MM.1S (cell line): ENCODE measurements around the gene TDRD6.

Source experiments
- DNase-seq: peaks from one replicate; pipeline ENCODE4 v3.0.0-alpha.2; 2015
- H2AFZ ChIP-seq: fragments of 300-600 bp; sonication (generic); 2 replicates; pipeline ENCODE4 v1.6.0; 2016; ENCODE audit warnings: antibody characterized with exemption, low read length
- H3F3A ChIP-seq: fragments of 300-600 bp; sonication (generic); 2 replicates; pipeline ENCODE4 v1.6.1; 2016; ENCODE audit warnings: mild to moderate bottlenecking, antibody characterized with exemption, low read length, moderate library complexity, mixed read lengths; ENCODE audit not compliant: insufficient read depth
- H3K27ac ChIP-seq: fragments of 300-600 bp; sonication (generic); 2 replicates; pipeline ENCODE4 v1.5.1; 2016; ENCODE audit warnings: mild to moderate bottlenecking, low read length
- H3K27me3 ChIP-seq: fragments of 300-600 bp; sonication (generic); replicated peaks from 2 replicates; pipeline ENCODE4 v1.6.0; 2016; ENCODE audit warnings: low read length; ENCODE audit not compliant: insufficient read depth
- H3K36me3 ChIP-seq: fragments of 300-600 bp; sonication (generic); replicated peaks from 2 replicates; pipeline ENCODE4 v1.6.1; 2016; ENCODE audit warnings: mild to moderate bottlenecking, low read length, mixed read lengths; ENCODE audit not compliant: insufficient read depth
- H3K4me1 ChIP-seq: fragments of 300-600 bp; sonication (generic); 2 replicates; pipeline ENCODE4 v1.6.1; 2016; ENCODE audit warnings: low read length, mixed read lengths
- H3K4me2 ChIP-seq: fragments of 300-600 bp; sonication (generic); 2 replicates; pipeline ENCODE4 v1.6.0; 2016; ENCODE audit warnings: low read depth, low read length
- H3K4me3 ChIP-seq: fragments of 300-600 bp; sonication (generic); 2 replicates; pipeline ENCODE4 v1.5.1; 2016; ENCODE audit warnings: low read length, mixed read lengths
- H3K79me2 ChIP-seq: fragments of 300-600 bp; sonication (generic); 2 replicates; pipeline ENCODE4 v1.6.1; 2016; ENCODE audit warnings: mixed run types, low read length, mixed read lengths
- H3K9ac ChIP-seq: fragments of 300-600 bp; sonication (generic); 2 replicates; pipeline ENCODE4 v1.6.1; 2016; ENCODE audit warnings: low read length, mixed read lengths
- H3K9me2 ChIP-seq: fragments of 300-600 bp; sonication (generic); replicated peaks from 2 replicates; pipeline ENCODE4 v1.6.1; 2016; ENCODE audit warnings: mild to moderate bottlenecking, low read length, mixed read lengths; ENCODE audit not compliant: insufficient read depth
- H3K9me3 ChIP-seq: fragments of 300-600 bp; sonication (generic); replicated peaks from 2 replicates; pipeline ENCODE4 v1.6.1; 2016; ENCODE audit warnings: mild to moderate bottlenecking, low read length, mixed read lengths; ENCODE audit not compliant: insufficient read depth
- H4K20me1 ChIP-seq: fragments of 300-600 bp; sonication (generic); 2 replicates; pipeline ENCODE4 v1.6.1; 2016; ENCODE audit warnings: mild to moderate bottlenecking, low read length, moderate library complexity, mixed read lengths; ENCODE audit not compliant: insufficient read depth
- EZH2 ChIP-seq: fragments of 300-600 bp; sonication (generic); optimal IDR thresholded peaks from 2 replicates; pipeline ENCODE3; 2017; ENCODE audit warnings: low read depth, mild to moderate bottlenecking, antibody characterized with exemption, low read length, mixed read lengths
- EZH2phosphoT487 ChIP-seq: fragments of 300-600 bp; sonication (generic); IDR thresholded peaks from 2 replicates; pipeline ENCODE4 v1.6.1; 2018; ENCODE audit warnings: antibody characterized with exemption, low read length
- TF ChIP-seq, protein P1 (sequence below): fragments of 300-600 bp; sonication (generic); IDR thresholded peaks from 2 replicates; pipeline ENCODE4 v1.5.1; 2016; ENCODE audit warnings: antibody characterized with exemption, low read length, mixed read lengths

Gene TDRD6

DNA sequence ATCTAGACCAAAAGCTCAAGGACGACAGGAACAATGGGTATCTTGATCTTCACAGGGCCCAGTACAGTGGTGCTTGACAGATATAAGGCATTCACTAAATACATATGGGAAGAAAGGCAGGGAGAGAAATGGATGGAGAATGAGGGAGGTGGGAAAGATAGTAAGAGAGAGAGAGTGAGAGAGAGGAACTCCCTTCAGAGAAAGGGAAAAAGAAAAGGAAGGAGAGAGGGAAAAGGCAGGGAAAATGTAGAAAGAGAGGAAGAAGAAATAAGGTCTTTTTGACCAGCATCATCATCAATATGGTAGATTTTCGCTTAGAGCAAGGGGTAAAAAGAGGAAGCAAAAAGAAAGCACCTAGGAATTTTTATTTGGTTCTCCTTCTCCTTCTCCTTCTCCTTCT lies 58.3 kb downstream of the TDRD6 start:
- no peak overlapping the region for H2AFZ ChIP-seq
- H4K20me1 ChIP-seq, result no peaks in the 10 kb centered on the region
- TF ChIP-seq, protein P1, sequence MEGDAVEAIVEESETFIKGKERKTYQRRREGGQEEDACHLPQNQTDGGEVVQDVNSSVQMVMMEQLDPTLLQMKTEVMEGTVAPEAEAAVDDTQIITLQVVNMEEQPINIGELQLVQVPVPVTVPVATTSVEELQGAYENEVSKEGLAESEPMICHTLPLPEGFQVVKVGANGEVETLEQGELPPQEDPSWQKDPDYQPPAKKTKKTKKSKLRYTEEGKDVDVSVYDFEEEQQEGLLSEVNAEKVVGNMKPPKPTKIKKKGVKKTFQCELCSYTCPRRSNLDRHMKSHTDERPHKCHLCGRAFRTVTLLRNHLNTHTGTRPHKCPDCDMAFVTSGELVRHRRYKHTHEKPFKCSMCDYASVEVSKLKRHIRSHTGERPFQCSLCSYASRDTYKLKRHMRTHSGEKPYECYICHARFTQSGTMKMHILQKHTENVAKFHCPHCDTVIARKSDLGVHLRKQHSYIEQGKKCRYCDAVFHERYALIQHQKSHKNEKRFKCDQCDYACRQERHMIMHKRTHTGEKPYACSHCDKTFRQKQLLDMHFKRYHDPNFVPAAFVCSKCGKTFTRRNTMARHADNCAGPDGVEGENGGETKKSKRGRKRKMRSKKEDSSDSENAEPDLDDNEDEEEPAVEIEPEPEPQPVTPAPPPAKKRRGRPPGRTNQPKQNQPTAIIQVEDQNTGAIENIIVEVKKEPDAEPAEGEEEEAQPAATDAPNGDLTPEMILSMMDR, result no peak
- TF ChIP-seq EZH2 (no peak), EZH2phosphoT487 (no peak)
- H3K4me2 ChIP-seq, result no peak overlapping the region
- no peak for DNase-seq
- no peaks in the 10 kb centered on the region for H3K36me3 ChIP-seq
- no peaks in the 10 kb centered on the region for H3F3A ChIP-seq
- H3K27ac ChIP-seq, result no peak overlapping the region
- H3K79me2 ChIP-seq, result no peaks in the 10 kb centered on the region
- H3K9me2 ChIP-seq, result no peaks in the 10 kb centered on the region
- H3K9me3 ChIP-seq, result no peaks in the 10 kb centered on the region
- no peaks in the 10 kb centered on the region for H3K27me3 ChIP-seq
- H3K4me3 ChIP-seq, result no peak overlapping the region
- no peak overlapping the region for H3K9ac ChIP-seq
- H3K4me1 ChIP-seq, result no peaks in the 10 kb centered on the region

DNA sequence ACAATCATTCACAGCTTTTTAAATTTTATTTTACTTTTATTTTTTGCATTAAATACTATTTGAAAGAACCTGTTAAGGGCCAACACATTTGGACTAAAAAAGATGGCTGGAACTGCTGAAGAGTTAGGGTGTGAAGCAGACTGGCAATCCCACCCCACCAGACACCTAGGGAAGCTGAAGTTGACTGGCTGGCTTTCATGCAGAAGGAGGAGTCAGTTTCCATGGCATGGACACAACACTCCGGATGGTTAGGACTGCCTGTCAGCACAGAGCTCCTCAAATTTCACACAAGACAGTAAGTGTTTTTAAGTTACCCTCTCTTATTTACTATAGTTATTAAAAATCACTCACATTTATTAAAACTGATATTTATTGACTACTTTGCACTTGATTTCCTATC lies 59.0 kb downstream of the TDRD6 start, which contains the start of gene ANKRD66:
Gene ANKRD66, plus strand, starts transcription at position 238 of the 400 bp plus-strand sequence. CDS start 5,016 bp downstream, outside the sequence.
- H3K9ac ChIP-seq, result no peak within 1 kb of the TSS
- no peaks in the 10 kb centered on the region for H3K9me3 ChIP-seq
- H3K36me3 ChIP-seq, result no peaks in the 10 kb centered on the region
- no peaks in the 10 kb centered on the region for H3K9me2 ChIP-seq
- TF ChIP-seq EZH2phosphoT487 (no peak), EZH2 (no peak)
- TF ChIP-seq, protein P1, result no peak
- no peaks in the 10 kb centered on the region for H3K27me3 ChIP-seq
- no peak within 1 kb of the TSS for H2AFZ ChIP-seq
- H3K27ac ChIP-seq, result no peak within 1 kb of the TSS
- H3K79me2 ChIP-seq, result no peaks in the 10 kb centered on the region
- H3K4me1 ChIP-seq, result no peaks in the 10 kb centered on the region
- DNase-seq, result no peak
- no peak within 1 kb of the TSS for H3K4me3 ChIP-seq
- H3K4me2 ChIP-seq, result no peak within 1 kb of the TSS
- H4K20me1 ChIP-seq, result no peaks in the 10 kb centered on the region
- no peaks in the 10 kb centered on the region for H3F3A ChIP-seq

DNA sequence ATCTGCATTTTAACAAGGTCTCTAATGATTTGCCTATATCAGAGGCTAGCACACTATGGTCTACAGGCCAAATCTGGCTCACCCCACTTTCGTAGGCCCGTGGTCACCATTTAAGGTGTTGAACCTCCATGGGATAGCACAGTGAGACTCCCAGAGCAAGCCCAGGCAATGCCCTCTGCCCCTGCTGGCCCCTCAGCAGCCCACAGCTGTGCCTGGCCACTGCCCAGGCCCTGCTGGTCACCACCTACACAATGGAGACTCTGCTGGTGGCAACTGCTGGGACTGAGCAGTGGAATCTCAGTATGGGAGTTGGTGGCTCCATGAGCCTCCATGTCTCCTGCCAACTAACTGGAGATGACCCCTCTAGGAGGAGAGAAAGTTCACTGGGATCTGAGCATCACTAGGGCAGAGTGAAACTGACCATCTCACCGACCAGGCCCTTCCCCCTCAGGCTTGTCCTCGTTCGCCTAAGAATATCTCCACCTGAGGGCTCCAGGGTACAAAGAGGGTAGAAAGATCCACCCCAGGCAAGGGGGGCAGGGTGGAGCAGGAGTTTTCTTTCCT lies 61.3 kb downstream of the TDRD6 start:
- Histone ChIP-seq H4K20me1 (no peaks in the 10 kb centered on the region), H3K9ac (no peak overlapping the region), H3K4me1 (no peaks in the 10 kb centered on the region), H2AFZ (no peak overlapping the region), H3K9me3 (no peaks in the 10 kb centered on the region), H3K36me3 (no peaks in the 10 kb centered on the region), H3K27me3 (no peaks in the 10 kb centered on the region), H3K27ac (no peak overlapping the region), H3K79me2 (no peaks in the 10 kb centered on the region), H3F3A (no peaks in the 10 kb centered on the region), H3K9me2 (no peaks in the 10 kb centered on the region), H3K4me2 (no peak overlapping the region), H3K4me3 (no peak overlapping the region)
- TF ChIP-seq, protein P1, result no peak
- TF ChIP-seq EZH2phosphoT487 (no peak), EZH2 (no peak)
- DNase-seq, result no peak
